HepG2 (cell line): ENCODE measurements around the gene IZUMO4. TPM values are rescaled to one million over a fixed set of nuclear protein-coding genes. Genes with fewer than 3 reads are reported as not detected.

Experiments
- ATM ChIP-seq: fragments of 450-650 bp; IDR thresholded peaks from 2 replicates; pipeline ENCODE4 v1.7.1; 2017; ENCODE audit warnings: mild to moderate bottlenecking, borderline replicate concordance
- DMAP1 ChIP-seq: IDR thresholded peaks from 2 replicates; pipeline ENCODE4 v1.6.1; 2016
- DMTF1 ChIP-seq: sonication (generic); formaldehyde crosslinking; IDR thresholded peaks from 2 replicates; pipeline ENCODE4 v1.4.0; 2020; ENCODE audit warnings: mild to moderate bottlenecking, missing genetic modification reagents
- GMEB1 ChIP-seq: sonication (generic); formaldehyde crosslinking; IDR thresholded peaks from 2 replicates; pipeline ENCODE4 v1.5.1; 2020; ENCODE audit warnings: missing genetic modification reagents, mild to moderate bottlenecking, borderline replicate concordance
- JUND ChIP-seq: sonication (generic); formaldehyde crosslinking; IDR thresholded peaks from 2 replicates; pipeline ENCODE4 v1.8.0; 2022; ENCODE audit warnings: mild to moderate bottlenecking, missing genetic modification reagents
- NR2C2 ChIP-seq: sonication (generic); formaldehyde crosslinking; IDR thresholded peaks from 2 replicates; pipeline ENCODE4 v1.4.0; 2020; ENCODE audit warnings: missing genetic modification reagents, mild to moderate bottlenecking, moderate library complexity, borderline replicate concordance
- PTBP1 ChIP-seq: fragments of 200-400 bp; formaldehyde crosslinking; IDR thresholded peaks from 2 replicates; pipeline ENCODE4 v1.6.1; 2018; ENCODE audit warnings: low read length, low read depth; ENCODE audit not compliant: poor library complexity, severe bottlenecking
- RBM22 ChIP-seq: fragments of 200-400 bp; formaldehyde crosslinking; optimal IDR thresholded peaks from 2 replicates; pipeline ENCODE3; 2017; ENCODE audit warnings: mild to moderate bottlenecking, low read length, moderate library complexity
- SNAPC5 ChIP-seq: sonication (generic); formaldehyde crosslinking; IDR thresholded peaks from 2 replicates; pipeline ENCODE4 v1.8.1; 2023; ENCODE audit warnings: mild to moderate bottlenecking, missing genetic modification reagents, borderline replicate concordance
- TFAP4 ChIP-seq: sonication (generic); IDR thresholded peaks from 2 replicates; pipeline ENCODE4 v1.6.1; 2016; ENCODE audit warnings: low read depth, borderline replicate concordance
- UBTF ChIP-seq: sonication (generic); formaldehyde crosslinking; IDR thresholded peaks from 2 replicates; pipeline ENCODE4 v1.4.0; 2020; ENCODE audit warnings: mild to moderate bottlenecking, missing genetic modification reagents
- ZNF138 ChIP-seq: sonication (generic); formaldehyde crosslinking; IDR thresholded peaks from 2 replicates; pipeline ENCODE4 v1.5.0; 2020; ENCODE audit warnings: mild to moderate bottlenecking, low read depth, missing genetic modification reagents
- ZNF281 ChIP-seq: sonication (generic); formaldehyde crosslinking; IDR thresholded peaks from 2 replicates; pipeline ENCODE4 v1.4.0; 2020; ENCODE audit warnings: missing genetic modification reagents, borderline replicate concordance
- ZNF503 ChIP-seq: sonication (generic); formaldehyde crosslinking; IDR thresholded peaks from 2 replicates; pipeline ENCODE4 v1.4.0; 2020; ENCODE audit warnings: missing genetic modification reagents
- ZNF709 ChIP-seq: sonication (generic); formaldehyde crosslinking; IDR thresholded peaks from 2 replicates; pipeline ENCODE4 v1.5.0; 2020; ENCODE audit warnings: mild to moderate bottlenecking, missing genetic modification reagents
- ZNF816 ChIP-seq: sonication (generic); formaldehyde crosslinking; IDR thresholded peaks from 2 replicates; pipeline ENCODE4 v1.8.0; 2022; ENCODE audit warnings: missing genetic modification reagents, mild to moderate bottlenecking, borderline replicate concordance
- polyA plus RNA-seq, 8 experiments: library from polyadenylated mRNA; depleted of rRNA in 3 of 8; stranded (reverse) in 7 of 8; unstranded in 1 of 8; fragments of >200 nt; fragmentation: Illumina TruSeq in 4 of 8; extraction: Trizol in 4 of 8; gene quantifications; 2 replicates each; pipeline versions ENCODE4 v1.2.1 to v1.2.3, GENCODE V29; 2011 to 2016; ENCODE audit warnings: low read depth in 4 of 8, missing spikeins in 1 of 8, mixed read lengths in 1 of 8; ENCODE audit not compliant: insufficient read depth in 1 of 8
- total RNA-seq, 5 experiments: library from RNA; depleted of rRNA; stranded (reverse); fragments of >200 nt; fragmentation: Illumina TruSeq; extraction: Trizol; gene quantifications; 2 replicates each; pipeline ENCODE4 v1.2.3, GENCODE V29; 2016; ENCODE audit warnings: low read depth in 1 of 5

The IZUMO4 gene
- total and polyA plus RNA-seq, 2 of the 13 experiments (the other 11 are each of a cell fraction or from before 2014, with no cell fraction given), result 0.77 to 3.9 TPM

GRCh38 chr19:2060884-2061494 lies 35.7 kb upstream of the IZUMO4 start (continued):
- TF ChIP-seq GMEB1 (no peak), ZNF503 (no peak), ZNF281 (CRISPR knock-in tag) (no peak), UBTF (CRISPR knock-in tag) (peak; percentile 55; the same call in 1 of the 2 replicates), DMAP1 (CRISPR knock-in tag) (no peak; the same call in 1 of the 2 replicates), DMTF1 (CRISPR knock-in tag) (no peak), TFAP4 (no peak), ZNF709 (0 out of 2 replicates have a peak, but pooled peaks have one; percentile 11), JUND (0 out of 2 replicates have a peak, but pooled peaks have one; percentile 6), ATM (no peak), PTBP1 (no peak), RBM22 (no peak), ZNF138 (CRISPR knock-in tag) (0 out of 2 replicates have a peak, but pooled peaks have one; percentile 39), SNAPC5 (CRISPR knock-in tag) (no peak), ZNF816 (CRISPR knock-in tag) (no peak), NR2C2 (CRISPR knock-in tag) (no peak)
